OCI-LY7 (cell line): ENCODE results near the gene RFPL2.
"Not testable (repeated sequence)": the region's sequence is repeated elsewhere in the genome, so short reads cannot be mapped to it uniquely, and the experiment has no call there.

Source experiments
- EZH2phosphoT487 ChIP-seq: fragments of 200-600 bp; sonication (generic); IDR thresholded peaks from 2 replicates; pipeline ENCODE4 v1.6.1; 2018; ENCODE audit warnings: low read depth, borderline replicate concordance, mild to moderate bottlenecking, mixed run types, antibody characterized with exemption, low read length, moderate library complexity, mixed read lengths
- TF ChIP-seq, protein P1 (sequence below): fragments of 200-600 bp; sonication (generic); conservative IDR thresholded peaks from 2 replicates; pipeline ENCODE4 v1.5.1; 2014; ENCODE audit warnings: mild to moderate bottlenecking, antibody characterized with exemption, low read length, moderate library complexity, mixed read lengths

DNA sequence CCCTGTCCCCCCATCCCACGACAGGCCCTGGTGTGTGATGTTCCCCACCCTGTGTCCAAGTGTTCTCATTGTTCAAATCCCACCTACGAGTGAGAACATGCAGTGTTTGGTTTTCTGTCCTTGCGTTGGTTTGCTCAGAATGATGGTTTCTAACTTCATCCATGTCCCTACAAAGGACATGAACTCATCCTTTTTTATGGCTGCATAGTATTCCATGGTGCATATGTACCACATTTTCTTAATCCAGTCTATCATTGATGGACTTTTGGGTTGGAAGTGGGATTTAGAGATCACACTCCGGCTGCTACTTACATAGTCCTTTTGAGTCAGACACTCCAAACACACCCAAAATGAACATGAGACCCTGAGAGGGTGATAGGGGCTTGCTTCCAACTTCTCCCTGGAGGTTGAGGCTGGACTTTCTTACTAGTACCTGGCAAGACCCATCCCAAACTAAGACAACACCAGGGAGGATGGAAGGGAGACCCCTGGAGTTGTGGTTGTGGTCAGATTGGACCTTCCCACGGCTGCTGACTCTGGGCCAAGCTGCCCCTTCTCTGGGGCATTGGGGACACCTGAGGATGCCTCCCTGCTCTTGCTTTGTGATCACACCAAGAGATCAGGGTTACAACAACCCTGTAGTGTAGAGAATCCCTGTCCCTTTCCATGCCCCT is 7.2 kb downstream of the RFPL2 start:
- TF ChIP-seq, protein P1, sequence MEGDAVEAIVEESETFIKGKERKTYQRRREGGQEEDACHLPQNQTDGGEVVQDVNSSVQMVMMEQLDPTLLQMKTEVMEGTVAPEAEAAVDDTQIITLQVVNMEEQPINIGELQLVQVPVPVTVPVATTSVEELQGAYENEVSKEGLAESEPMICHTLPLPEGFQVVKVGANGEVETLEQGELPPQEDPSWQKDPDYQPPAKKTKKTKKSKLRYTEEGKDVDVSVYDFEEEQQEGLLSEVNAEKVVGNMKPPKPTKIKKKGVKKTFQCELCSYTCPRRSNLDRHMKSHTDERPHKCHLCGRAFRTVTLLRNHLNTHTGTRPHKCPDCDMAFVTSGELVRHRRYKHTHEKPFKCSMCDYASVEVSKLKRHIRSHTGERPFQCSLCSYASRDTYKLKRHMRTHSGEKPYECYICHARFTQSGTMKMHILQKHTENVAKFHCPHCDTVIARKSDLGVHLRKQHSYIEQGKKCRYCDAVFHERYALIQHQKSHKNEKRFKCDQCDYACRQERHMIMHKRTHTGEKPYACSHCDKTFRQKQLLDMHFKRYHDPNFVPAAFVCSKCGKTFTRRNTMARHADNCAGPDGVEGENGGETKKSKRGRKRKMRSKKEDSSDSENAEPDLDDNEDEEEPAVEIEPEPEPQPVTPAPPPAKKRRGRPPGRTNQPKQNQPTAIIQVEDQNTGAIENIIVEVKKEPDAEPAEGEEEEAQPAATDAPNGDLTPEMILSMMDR: not testable (repeated sequence)
- TF ChIP-seq EZH2phosphoT487: not testable (repeated sequence)
